ENCODE measurements around the gene FAM81B.
"Not testable (repeated sequence)": the region's sequence is repeated elsewhere in the genome, so short reads cannot be mapped to it uniquely, and the experiment has no call there.

FAM81B gene

GRCh38 chr5:95390812-95391492 is at the start of gene FAM81B:
TSS of gene FAM81B (plus strand) at chr5:95391366. CDS start at chr5:95391390, 24 bp downstream.
- no peak within 1 kb of the TSS for H3K4me3 ChIP-seq (ENCODE audit: control insufficient read depth, low read depth, low read length)
- no peak for TF ChIP-seq CTCF (IDR thresholded peaks at IDR 0.05; ENCODE audit: control insufficient read depth, insufficient read depth, low read depth, low read length, missing control alignments)
- DNase-seq (ENCODE audit: low read depth), result no peak

- DNase-seq (ENCODE audit: low read depth); H3K4me3 ChIP-seq (ENCODE audit: control insufficient read depth, low read depth, low read length): not testable (repeated sequence)
These were observed 49.7 kb upstream of the FAM81B start for GRCh38 chr5:95341444-95341843.

- DNase-seq (ENCODE audit: low read depth), result no peak
- no peak for TF ChIP-seq CTCF (IDR thresholded peaks at IDR 0.05; ENCODE audit: control insufficient read depth, insufficient read depth, low read depth, low read length, missing control alignments)
- H3K4me3 ChIP-seq (ENCODE audit: control insufficient read depth, low read depth, low read length), result no peak overlapping the region
These were observed 43.6 kb upstream of the FAM81B start for GRCh38 chr5:95347506-95348120.

GRCh38 chr5:95350631-95351030 is 40.5 kb upstream of the FAM81B start:
- H3K4me3 ChIP-seq (ENCODE audit: control insufficient read depth, low read depth, low read length), result no peak overlapping the region
- DNase-seq (ENCODE audit: low read depth), result no peak
- no peak for TF ChIP-seq CTCF (IDR thresholded peaks at IDR 0.05; ENCODE audit: control insufficient read depth, insufficient read depth, low read depth, low read length, missing control alignments)

GRCh38 chr5:95352691-95353090 is 38.5 kb upstream of the FAM81B start:
- DNase-seq (ENCODE audit: low read depth), result no peak
- H3K4me3 ChIP-seq (ENCODE audit: control insufficient read depth, low read depth, low read length), result no peak overlapping the region
- TF ChIP-seq CTCF (IDR thresholded peaks at IDR 0.05; ENCODE audit: control insufficient read depth, insufficient read depth, low read depth, low read length, missing control alignments), result no peak

- TF ChIP-seq CTCF (IDR thresholded peaks at IDR 0.05; ENCODE audit: control insufficient read depth, insufficient read depth, low read depth, low read length, missing control alignments), result no peak
- no peak for DNase-seq (ENCODE audit: low read depth)
These were observed 32.8 kb upstream of the FAM81B start for GRCh38 chr5:95358320-95358719.

GRCh38 chr5:95358848-95359247 is 32.3 kb upstream of the FAM81B start:
- H3K4me3 ChIP-seq (ENCODE audit: control insufficient read depth, low read depth, low read length), result no peak overlapping the region
- no peak for DNase-seq (ENCODE audit: low read depth)
- TF ChIP-seq CTCF (IDR thresholded peaks at IDR 0.05; ENCODE audit: control insufficient read depth, insufficient read depth, low read depth, low read length, missing control alignments), result no peak

More at GRCh38 chr5:95358320-95358719, 32.8 kb upstream of the FAM81B start:
- H3K4me3 ChIP-seq (ENCODE audit: control insufficient read depth, low read depth, low read length), result no peak overlapping the region

- not testable (repeated sequence) for H3K4me3 ChIP-seq (ENCODE audit: control insufficient read depth, low read depth, low read length); DNase-seq (ENCODE audit: low read depth)
These were observed 30.5 kb upstream of the FAM81B start for GRCh38 chr5:95360667-95361066.
